Large intestine (tissue), 3 donors: ENCODE results near the gene ABR. TPM values are rescaled to one million over a fixed set of nuclear protein-coding genes. Genes with fewer than 3 reads are reported as not detected.

ENCODE experiments used
- DNase-seq, 2 donors: peaks; one replicate each; pipeline versions ENCODE4 v3.0.0 to v3.0.0-alpha.2; 2013
- H3K27ac ChIP-seq: one replicate; pipeline ENCODE4 v1.5.1; 2013; ENCODE audit warnings: low read length
- H3K27me3 ChIP-seq: 2 replicates; pipeline ENCODE4 v1.6.1; 2013; ENCODE audit warnings: low read length; ENCODE audit not compliant: control insufficient read depth, insufficient read depth
- H3K36me3 ChIP-seq: 2 replicates; pipeline ENCODE4 v1.6.1; 2013; ENCODE audit warnings: low read length; ENCODE audit not compliant: control insufficient read depth, insufficient read depth
- H3K4me1 ChIP-seq: one replicate; pipeline ENCODE4 v1.6.1; 2013; ENCODE audit warnings: low read length; ENCODE audit not compliant: control insufficient read depth, insufficient read depth
- H3K4me3 ChIP-seq: one replicate; pipeline ENCODE4 v1.5.1; 2013; ENCODE audit warnings: low read length
- H3K9me3 ChIP-seq: one replicate; pipeline ENCODE4 v1.6.1; 2013; ENCODE audit warnings: mild to moderate bottlenecking, low read depth, low read length, moderate library complexity; ENCODE audit not compliant: control insufficient read depth
- WGBS: methylation state at CpG from one replicate; pipeline ENCODE4 v1.1.5; 2013; ENCODE audit warnings: low lambda C conversion rate; ENCODE audit not compliant: insufficient coverage; 5-methylcytosine and 5-hydroxymethylcytosine counted together
- polyA plus RNA-seq: library from polyadenylated mRNA; unstranded; fragments of 120-200 nt; gene quantifications from one replicate; pipeline ENCODE4 v1.2.1, GENCODE V29; 2013

Gene ABR
- polyA plus RNA-seq, 1 donor = 125 TPM

GRCh38 chr17:969811-970355, 209.9 kb downstream of the ABR start:
- Histone ChIP-seq H3K36me3 (no peaks in the 10 kb centered on the region), H3K27ac (peak overlapping the region; percentile 63), H3K9me3 (no peaks in the 10 kb centered on the region), H3K4me1 (peaks cover 3% of the 10 kb centered on the region), H3K4me3 (no peak overlapping the region), H3K27me3 (peaks cover 18% of the 10 kb centered on the region)
- WGBS = 10% methylated on average over 2 of the region's 18 CpGs
- DNase-seq = peak in 1 of 2 donors; percentile 41

DNA sequence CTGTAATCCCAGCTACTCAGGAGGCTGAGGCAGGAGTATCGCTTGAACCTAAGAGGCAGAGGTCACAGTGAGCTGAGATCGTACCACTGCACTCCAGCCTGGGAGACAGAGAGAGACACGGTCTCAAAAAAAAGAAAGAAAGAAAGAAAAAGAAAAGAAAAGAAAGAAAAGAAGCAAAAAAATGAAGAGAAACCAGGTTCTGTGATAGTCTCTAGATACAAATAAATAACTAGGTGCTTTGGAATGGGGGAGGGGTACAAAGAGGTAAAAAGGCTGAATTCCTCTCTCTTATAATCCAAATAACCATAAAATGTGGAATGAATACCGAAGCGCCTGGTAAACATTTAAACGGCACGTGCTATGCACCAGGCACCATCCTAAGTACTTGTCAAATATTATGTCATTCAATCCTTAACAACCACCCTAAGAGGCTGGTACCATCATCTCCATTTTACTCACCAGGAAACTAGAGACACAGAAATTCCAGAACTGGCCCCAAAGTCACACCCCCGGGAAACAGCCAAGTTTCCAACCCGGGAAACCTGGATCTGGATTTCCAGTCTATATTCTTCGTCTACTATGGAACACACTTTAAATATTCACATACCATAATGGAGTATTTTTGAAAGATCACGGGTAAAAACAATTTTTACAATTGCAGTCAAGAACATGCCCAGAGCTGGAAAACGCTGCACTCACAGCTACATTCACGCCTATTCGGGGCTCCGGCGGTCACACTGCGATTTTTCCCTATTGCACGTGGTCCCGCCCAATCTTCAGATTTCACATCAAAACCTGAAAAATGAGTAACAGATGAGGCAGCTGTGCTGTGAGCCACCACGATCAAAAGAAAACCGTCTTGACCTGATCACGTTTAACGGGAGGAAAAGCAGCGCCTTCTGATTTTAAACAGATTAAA, 210.7 kb downstream of the ABR start:
- Histone ChIP-seq H3K4me1 (peaks cover 3% of the 10 kb centered on the region), H3K4me3 (no peak overlapping the region), H3K27ac (peak overlapping the region; percentile 52), H3K27me3 (peaks cover 18% of the 10 kb centered on the region), H3K9me3 (no peaks in the 10 kb centered on the region), H3K36me3 (no peaks in the 10 kb centered on the region)
- WGBS = 35% methylated on average over 2 of the region's 24 CpGs
- DNase-seq = no peak

- no peak for DNase-seq
- no peak overlapping the region for H3K27ac ChIP-seq
- H3K36me3 ChIP-seq = no peaks in the 10 kb centered on the region
- H3K4me1 ChIP-seq = peaks cover 3% of the 10 kb centered on the region
- H3K9me3 ChIP-seq = no peaks in the 10 kb centered on the region
- H3K27me3 ChIP-seq = peaks cover 18% of the 10 kb centered on the region
- no peak overlapping the region for H3K4me3 ChIP-seq
- WGBS = no CpG with 5 or more reads among the region's 9 CpGs
Observed at GRCh38 chr17:967122-967521, 212.7 kb downstream of the ABR start.

GRCh38 chr17:965311-965989, 214.3 kb downstream of the ABR start:
- no peak for DNase-seq
- Histone ChIP-seq H3K36me3 (no peaks in the 10 kb centered on the region), H3K27ac (peak overlapping the region; percentile 5), H3K27me3 (peaks cover 12% of the 10 kb centered on the region), H3K4me1 (peaks cover 3% of the 10 kb centered on the region), H3K9me3 (no peaks in the 10 kb centered on the region), H3K4me3 (no peak overlapping the region)
- WGBS = no CpG with 5 or more reads among the region's 12 CpGs

GRCh38 chr17:964876-965275, 214.9 kb downstream of the ABR start:
- H3K27me3 ChIP-seq = peaks cover 7% of the 10 kb centered on the region
- no CpG with 5 or more reads among the region's 14 CpGs for WGBS
- H3K4me1 ChIP-seq = no peaks in the 10 kb centered on the region
- H3K36me3 ChIP-seq = no peaks in the 10 kb centered on the region
- H3K27ac ChIP-seq = peak overlapping the region; percentile 46
- no peak overlapping the region for H3K4me3 ChIP-seq
- DNase-seq = no peak
- no peaks in the 10 kb centered on the region for H3K9me3 ChIP-seq

DNA sequence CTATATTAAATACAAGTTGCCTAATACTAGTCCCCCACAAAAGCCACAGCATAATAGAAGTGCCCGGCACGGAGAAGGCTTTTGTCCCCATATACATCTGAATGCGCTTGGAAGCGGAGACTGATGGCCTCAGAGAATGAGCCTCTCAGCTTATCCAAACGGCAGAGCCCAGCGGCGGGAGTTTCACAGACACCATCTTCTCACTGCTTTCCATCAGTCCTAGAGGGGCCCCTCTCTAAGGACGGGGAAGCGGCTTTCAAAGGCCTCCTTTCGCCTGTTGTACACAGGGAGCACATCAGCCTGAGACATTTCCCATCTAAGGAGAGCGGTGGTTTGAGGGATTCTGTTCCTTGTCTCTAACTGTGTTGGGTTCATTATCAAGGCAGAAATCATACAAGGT, 217.1 kb downstream of the ABR start:
- no peak for DNase-seq
- Histone ChIP-seq H3K27me3 (no peaks in the 10 kb centered on the region), H3K4me1 (no peaks in the 10 kb centered on the region), H3K36me3 (no peaks in the 10 kb centered on the region), H3K27ac (peak overlapping the region; percentile 28), H3K9me3 (peaks cover 2% of the 10 kb centered on the region), H3K4me3 (no peak overlapping the region)
- no CpG with 5 or more reads among the region's 11 CpGs for WGBS

DNA sequence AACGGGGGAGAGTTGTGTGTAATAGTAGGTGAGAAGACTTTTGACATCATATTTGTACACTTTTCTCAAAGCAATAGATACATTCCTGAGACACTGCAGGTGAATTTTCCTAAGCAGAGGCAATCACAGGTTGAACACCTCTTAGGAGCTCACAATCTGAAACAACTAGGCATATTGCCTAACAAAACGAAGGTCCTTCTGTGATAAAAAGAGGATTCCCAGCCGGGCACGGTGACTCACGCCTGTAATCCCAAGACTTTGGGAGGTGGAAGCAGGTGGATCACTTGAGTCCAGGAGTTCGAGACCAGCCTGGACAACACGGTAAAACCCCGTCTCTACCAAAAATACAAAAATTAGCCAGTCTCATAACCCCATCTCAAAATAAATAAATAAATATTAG, 217.6 kb downstream of the ABR start:
- Histone ChIP-seq H3K27ac (no peak overlapping the region), H3K36me3 (no peaks in the 10 kb centered on the region), H3K4me3 (no peak overlapping the region), H3K4me1 (no peaks in the 10 kb centered on the region), H3K27me3 (no peaks in the 10 kb centered on the region), H3K9me3 (peaks cover 2% of the 10 kb centered on the region)
- DNase-seq = no peak
- no CpG with 5 or more reads among the region's 8 CpGs for WGBS

DNA sequence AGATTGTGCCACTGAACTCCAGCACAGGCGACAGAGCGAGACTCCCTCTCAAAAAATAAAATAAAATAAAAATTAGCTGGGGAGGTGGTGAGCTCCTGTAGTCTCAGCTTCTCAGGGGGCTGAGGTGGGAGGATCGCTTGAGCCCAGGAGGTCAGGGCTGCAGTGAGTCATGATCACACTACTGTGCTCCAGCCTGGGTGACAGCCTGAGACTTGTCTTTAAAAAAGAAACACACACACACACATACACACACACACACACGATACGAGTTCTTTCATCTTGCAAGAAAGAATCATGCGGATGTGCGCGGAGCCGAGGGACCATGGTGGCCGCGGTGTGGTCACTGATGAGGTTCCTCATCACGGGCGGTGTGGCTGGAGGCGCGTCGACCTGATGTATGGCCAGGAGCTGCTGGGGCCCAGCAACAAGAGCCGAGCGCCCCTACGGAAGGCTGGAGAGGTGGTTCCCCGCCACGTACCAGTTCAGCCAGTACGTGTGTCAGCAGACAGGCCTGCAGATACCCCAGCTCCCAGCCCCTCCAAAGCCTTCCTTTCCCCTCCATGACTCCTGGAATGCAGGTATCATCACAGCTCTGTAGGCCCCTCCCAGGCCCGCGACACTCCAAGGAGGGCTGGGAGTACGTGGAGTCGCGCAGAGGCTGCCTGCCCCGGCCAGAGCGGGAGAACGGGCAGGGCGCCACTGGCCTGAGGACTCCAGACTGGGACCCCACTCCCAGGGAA, 220.9 kb downstream of the ABR start:
- Histone ChIP-seq H3K9me3 (peaks cover 2% of the 10 kb centered on the region), H3K4me3 (no peak overlapping the region), H3K27ac (no peak overlapping the region)

DNA sequence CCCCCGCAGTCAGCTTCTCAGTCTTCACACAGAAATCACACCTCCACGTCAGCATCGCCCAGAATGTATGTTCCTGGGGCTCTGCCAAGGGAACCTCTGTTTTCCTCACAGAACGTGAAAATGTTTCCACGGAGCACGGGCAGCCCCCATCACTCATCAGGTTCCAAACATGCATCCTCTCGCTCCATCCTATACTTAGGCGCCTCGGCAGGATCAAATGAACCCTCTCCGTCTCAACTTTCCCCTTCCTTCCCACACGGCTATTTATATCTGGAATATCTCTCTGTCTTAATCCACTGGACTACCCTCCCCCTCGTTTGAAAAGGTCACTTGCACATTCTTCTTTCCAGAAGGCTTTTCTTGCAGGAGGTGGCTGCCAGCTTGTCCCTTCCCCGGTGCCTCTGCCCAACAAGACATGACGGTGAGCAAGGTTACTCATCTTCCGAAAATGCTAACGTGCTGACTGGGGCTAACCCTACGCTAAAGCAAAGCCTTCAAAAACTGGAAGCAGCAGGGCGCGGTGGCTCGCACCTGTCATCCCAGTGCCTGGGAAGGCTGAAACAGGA, 221.8 kb downstream of the ABR start:
- no peak for DNase-seq
- Histone ChIP-seq H3K27me3 (no peaks in the 10 kb centered on the region), H3K9me3 (peaks cover 2% of the 10 kb centered on the region), H3K27ac (peak overlapping the region; percentile 40), H3K4me1 (peaks cover 5% of the 10 kb centered on the region), H3K4me3 (no peak overlapping the region), H3K36me3 (no peaks in the 10 kb centered on the region)
- 100% methylated on average over 2 of the region's 20 CpGs for WGBS

More for the DNA sequence above, 220.9 kb downstream of the ABR start:
- no peaks in the 10 kb centered on the region for H3K36me3 ChIP-seq
- H3K27me3 ChIP-seq = no peaks in the 10 kb centered on the region
- peaks cover 5% of the 10 kb centered on the region for H3K4me1 ChIP-seq
- DNase-seq = no peak
- WGBS = no CpG with 5 or more reads among the region's 31 CpGs

- H3K27ac ChIP-seq = no peak overlapping the region
- no CpG with 5 or more reads among the region's 8 CpGs for WGBS
- H3K9me3 ChIP-seq = peaks cover 5% of the 10 kb centered on the region
- no peak for DNase-seq
- no peaks in the 10 kb centered on the region for H3K36me3 ChIP-seq
- H3K27me3 ChIP-seq = no peaks in the 10 kb centered on the region
- no peak overlapping the region for H3K4me3 ChIP-seq
- peaks cover 5% of the 10 kb centered on the region for H3K4me1 ChIP-seq
Observed at GRCh38 chr17:956905-957304, 222.9 kb downstream of the ABR start.
